HG02970 (cell line): ENCODE results near the gene TRPM1.
"Not testable (repeated sequence)": the region's sequence is repeated elsewhere in the genome, so short reads cannot be mapped to it uniquely, and the experiment has no call there.

ENCODE experiments used
- ATAC-seq: cut with Tn5 transposase; IDR thresholded peaks from one replicate; pipeline ENCODE4 v1.9.1; 2021; ENCODE audit warnings: mild to moderate bottlenecking, moderate library complexity, moderate number of reproducible peaks; ENCODE audit not compliant: unreplicated experiment, low FRiP score

Gene TRPM1

GRCh38 chr15:31127596-31128261, 26.2 kb upstream of the TRPM1 start:
- no peak for ATAC-seq

- no peak for ATAC-seq
These were observed 23.5 kb upstream of the TRPM1 start for GRCh38 chr15:31125061-31125460.

DNA sequence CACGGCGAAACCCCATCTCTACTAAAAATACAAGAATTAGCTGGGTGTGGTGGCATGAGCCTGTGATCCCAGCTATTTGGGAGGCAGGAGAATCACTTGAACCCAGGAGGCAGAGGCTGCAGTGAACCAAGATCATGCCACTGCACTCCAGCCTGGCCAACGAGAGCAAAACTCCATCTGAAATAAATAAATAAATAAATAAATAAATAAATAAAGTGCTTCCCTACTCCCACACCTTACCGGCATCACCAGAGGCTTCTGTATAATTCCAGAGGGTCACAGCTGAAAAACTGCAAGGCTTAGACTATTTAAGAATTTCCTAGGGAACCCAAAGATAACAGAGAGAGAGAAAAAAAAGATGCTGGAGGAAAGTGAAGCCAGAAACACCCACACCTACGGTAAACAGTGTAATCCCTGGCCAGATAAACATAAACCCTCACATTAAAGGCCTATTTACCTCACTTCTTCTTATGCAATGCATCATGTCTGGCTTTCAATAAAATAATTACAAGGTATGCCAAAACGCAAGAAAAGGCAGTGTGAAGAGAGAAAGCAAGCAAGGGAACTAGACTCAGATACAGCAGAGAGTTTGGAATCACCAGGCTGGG, 15.0 kb upstream of the TRPM1 start:
- no peak for ATAC-seq

DNA sequence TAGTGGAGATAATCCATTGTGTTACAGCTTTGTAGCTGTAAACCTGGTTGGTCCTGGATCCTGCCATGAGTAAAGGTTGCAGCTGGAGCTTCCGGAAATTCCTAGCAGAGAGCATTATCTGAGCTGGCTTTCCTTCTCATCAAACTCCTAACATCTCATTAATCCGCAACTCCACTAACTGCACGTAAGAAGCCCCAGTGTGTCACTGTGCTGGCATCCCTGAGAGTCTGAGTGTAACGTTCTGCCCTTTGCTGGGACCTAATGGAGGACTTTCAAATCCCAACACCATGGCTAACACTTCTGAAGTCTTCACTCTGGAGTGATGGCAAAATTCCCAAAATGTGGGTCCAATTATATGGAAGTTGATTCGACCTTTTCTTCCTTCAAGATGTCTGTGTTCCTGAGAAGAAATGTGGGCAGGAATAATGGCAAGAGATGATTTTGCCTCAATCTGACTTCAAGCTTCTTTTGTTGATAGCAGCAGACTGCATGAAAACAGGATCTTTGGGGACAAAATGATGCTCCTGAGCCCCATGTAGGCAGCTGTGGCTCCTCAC, 9.6 kb upstream of the TRPM1 start:
- ATAC-seq, result no peak

DNA sequence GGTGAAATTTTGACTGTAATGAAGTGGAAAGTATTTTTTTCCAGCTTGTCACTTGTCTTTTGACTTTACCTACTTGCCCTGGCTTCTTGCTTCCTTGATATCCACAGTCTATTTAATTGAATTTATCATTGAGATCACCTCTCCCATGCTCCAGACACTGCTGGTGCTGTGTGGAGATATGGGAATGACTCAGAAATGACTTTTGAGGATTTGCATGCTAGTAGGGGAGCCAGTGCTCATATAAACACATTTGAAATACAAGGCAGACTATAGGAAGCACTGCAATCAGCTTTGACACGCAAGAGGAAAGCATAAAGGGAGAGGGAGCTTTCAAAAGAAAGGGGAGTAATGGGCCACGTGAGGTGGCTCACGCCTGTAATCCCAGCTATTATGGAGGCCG, 7.3 kb upstream of the TRPM1 start:
- ATAC-seq, result no peak

DNA sequence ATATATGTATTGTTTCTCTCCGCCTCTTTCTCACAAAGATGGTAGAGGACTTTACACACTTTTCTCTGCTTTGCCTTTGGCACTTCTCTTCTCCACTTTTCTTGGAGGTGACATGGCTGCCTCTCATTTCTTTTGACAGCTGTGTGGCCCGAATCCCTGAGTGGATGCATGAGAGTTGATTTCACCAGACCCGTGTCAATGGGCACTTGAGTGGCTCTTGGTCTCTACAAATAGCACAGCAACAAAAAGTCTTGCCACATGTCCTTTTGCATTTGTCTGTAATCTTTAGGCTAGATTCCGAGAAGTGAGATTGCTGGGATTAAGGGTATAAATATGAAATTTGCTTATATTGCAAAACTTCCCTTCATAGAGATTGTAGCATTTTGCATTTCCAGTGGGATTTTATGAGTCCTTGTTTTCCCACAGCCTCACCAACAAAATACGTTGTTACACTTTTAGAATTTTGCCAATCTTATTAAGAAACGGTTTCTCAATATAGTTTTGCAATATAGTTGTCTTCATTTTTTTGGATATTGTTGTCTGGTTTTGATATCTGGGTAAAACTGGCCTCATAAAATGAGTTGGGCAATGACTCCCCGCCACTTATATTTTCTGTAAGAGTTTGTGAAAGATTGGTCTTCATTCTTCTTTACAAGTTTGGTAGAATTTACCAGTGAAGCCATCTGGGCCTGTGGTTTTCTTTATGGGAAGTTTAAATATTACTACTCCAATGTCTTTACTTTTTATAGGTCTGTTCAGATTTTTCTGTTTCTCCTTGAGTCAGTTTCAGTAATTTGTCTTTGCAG, 5.2 kb upstream of the TRPM1 start:
- no peak for ATAC-seq

DNA sequence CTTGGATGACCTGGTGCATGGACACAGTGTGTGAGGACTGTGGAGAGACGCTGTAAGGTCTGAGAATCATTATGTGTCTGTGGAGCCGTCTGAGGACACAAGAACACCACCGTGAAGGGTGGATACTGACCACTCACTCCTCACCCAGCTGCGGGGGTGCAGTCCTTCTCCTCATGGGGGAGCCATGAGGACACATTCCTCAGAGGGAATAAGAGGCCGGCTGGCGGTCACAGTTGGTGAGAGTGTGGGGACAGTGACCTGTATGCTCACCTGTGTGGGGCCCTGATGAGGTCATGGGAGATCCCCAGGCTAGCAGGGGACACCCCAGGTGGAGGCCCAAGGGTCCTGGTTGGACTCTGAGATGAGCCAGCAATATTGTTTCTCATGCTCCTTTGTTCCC, 2.5 kb upstream of the TRPM1 start:
- ATAC-seq, result no peak

GRCh38 chr15:31102374-31103342, 1.1 kb upstream of the TRPM1 start:
- no peak for ATAC-seq

- ATAC-seq, result no peak
These were observed 455 bp upstream of the TRPM1 start for GRCh38 chr15:31102039-31102321.

GRCh38 chr15:31100738-31101137, 787 bp downstream of the TRPM1 start:
- no peak for ATAC-seq

- ATAC-seq, result no peak
These were observed 2.4 kb downstream of the TRPM1 start for GRCh38 chr15:31098953-31099740.

DNA sequence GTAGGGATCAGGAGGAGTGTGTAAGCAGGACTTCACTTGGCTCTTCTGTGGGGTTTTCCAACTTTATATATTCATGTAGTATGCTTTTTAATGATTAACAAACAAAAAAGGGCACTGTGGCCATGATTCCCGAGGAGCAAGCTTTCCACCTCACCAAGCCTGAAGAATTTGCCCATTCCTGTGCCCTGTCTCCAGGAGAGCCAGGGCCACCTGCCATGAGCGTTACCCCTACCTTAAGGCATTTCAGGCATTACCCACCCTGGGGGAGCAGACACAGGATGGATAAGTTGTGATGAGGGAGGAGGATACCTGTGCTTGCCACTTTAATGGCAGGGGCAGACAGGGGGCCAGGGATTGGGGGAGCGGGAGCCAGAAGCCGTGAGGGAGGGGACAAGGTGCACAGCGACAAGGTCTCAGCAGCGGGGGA, 3.0 kb downstream of the TRPM1 start:
- ATAC-seq, result no peak

DNA sequence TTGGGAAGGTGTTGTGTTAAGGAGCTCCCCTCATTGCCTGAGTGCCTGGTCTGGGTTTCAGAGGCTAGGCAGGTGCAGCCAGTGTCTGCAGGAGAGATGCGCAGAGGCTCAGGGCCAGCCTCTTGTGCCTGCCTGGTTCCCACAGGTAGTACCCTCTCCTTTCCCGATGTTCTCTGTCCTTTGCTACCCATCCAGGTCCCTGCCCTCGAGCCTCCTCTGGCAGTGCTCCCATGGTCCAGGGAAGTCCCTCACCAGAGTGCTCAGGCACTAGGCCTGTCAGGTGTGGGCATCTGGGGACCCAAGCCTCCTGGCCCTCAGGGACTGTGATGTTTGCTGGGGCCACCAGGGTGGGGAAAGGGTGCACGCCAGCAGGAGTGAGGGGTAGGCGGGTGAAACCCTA, 5.0 kb downstream of the TRPM1 start:
- no peak for ATAC-seq

- ATAC-seq, result no peak
These were observed 10.0 kb downstream of the TRPM1 start for GRCh38 chr15:31091481-31091880.

GRCh38 chr15:31090766-31091165, 10.8 kb downstream of the TRPM1 start:
- no peak for ATAC-seq

DNA sequence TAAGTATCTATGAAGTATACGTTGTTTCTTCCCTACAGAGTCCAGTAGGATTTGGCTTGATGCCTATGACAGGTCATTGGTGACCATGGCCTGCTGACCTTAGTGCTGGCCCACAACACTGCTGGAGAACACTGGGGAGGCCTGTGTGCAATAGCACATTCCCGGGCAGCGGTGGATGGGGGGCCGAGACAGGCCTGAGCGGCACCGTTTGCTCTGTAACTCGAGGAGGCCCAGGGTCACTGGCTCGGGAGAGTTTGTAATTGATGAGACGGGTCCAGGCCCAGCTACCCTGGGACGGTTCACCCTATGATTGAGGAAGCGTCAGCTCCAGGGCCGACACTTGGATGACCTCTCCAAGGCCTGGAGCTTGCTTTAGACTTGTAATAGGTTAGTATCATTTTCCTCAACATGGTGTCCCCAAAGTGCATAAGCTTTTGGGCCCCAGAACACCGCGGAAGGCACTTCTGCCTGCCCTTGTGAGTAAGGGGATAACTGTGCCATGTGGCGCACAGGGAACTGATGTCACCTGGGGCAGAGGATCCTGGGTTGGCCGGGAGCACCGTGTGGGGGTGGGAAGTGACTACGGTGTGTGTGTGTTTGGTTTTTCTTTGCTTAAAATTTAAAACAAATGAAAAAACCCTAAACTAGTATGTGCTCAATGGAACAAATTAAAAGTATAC, 12.0 kb downstream of the TRPM1 start:
- ATAC-seq, result no peak

- no peak for ATAC-seq
These were observed 12.7 kb downstream of the TRPM1 start for GRCh38 chr15:31088672-31089367.

DNA sequence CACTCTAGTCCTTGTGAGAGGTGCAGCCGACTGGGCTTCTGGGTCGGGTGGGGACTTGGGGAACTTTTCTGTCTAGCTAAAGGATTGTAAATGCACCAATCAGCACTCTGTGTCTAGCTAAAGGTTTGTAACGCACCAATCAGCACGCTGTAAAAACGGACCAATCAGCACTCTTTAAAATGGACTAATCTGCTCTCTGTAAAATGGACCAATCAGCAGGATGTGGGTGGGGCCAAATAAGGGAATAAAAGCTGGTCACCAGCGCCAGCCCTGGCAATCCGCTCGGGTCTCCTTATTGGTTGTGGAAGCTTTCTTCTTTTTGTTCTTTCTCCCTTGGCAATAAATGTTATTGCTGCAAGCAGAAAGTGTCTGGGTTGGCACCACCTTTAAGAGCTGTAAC, 13.5 kb downstream of the TRPM1 start:
- ATAC-seq, result not testable (repeated sequence)

- no peak for ATAC-seq
These were observed 15.2 kb downstream of the TRPM1 start for GRCh38 chr15:31086344-31086743.
